GM19467 (cell line): ENCODE results near the gene CYP3A4.
"Not testable (repeated sequence)": the region's sequence is repeated elsewhere in the genome, so short reads cannot be mapped to it uniquely, and the experiment has no call there.

Source experiments
- ATAC-seq: cut with Tn5 transposase; IDR thresholded peaks from one replicate; pipeline ENCODE4 v1.9.1; 2021; ENCODE audit warnings: mild to moderate bottlenecking, moderate library complexity; ENCODE audit not compliant: unreplicated experiment

The CYP3A4 gene

GRCh38 chr7:99793443-99793842 lies 9.5 kb upstream of the CYP3A4 start:
- no peak for ATAC-seq

GRCh38 chr7:99792967-99793366 lies 9.0 kb upstream of the CYP3A4 start:
- ATAC-seq, result no peak

GRCh38 chr7:99791667-99792369 lies 7.8 kb upstream of the CYP3A4 start:
- ATAC-seq, result no peak

GRCh38 chr7:99791021-99791420 lies 7.0 kb upstream of the CYP3A4 start:
- no peak for ATAC-seq

GRCh38 chr7:99790407-99790806 lies 6.4 kb upstream of the CYP3A4 start:
- ATAC-seq, result no peak

- no peak for ATAC-seq
Observed at GRCh38 chr7:99789441-99790070, 5.6 kb upstream of the CYP3A4 start.

- no peak for ATAC-seq
Observed at GRCh38 chr7:99788554-99788953, 4.6 kb upstream of the CYP3A4 start.

GRCh38 chr7:99786726-99787335 lies 2.8 kb upstream of the CYP3A4 start:
- ATAC-seq, result no peak

GRCh38 chr7:99785654-99786053 lies 1.7 kb upstream of the CYP3A4 start:
- ATAC-seq, result not testable (repeated sequence)

GRCh38 chr7:99782012-99782953 lies 1.7 kb downstream of the CYP3A4 start:
- ATAC-seq, result no peak

- ATAC-seq, result no peak
Observed at GRCh38 chr7:99780588-99780987, 3.4 kb downstream of the CYP3A4 start.

GRCh38 chr7:99779949-99780348 lies 4.0 kb downstream of the CYP3A4 start:
- ATAC-seq, result no peak

GRCh38 chr7:99778880-99779279 lies 5.1 kb downstream of the CYP3A4 start:
- ATAC-seq, result no peak

GRCh38 chr7:99773395-99773794 lies 10.6 kb downstream of the CYP3A4 start:
- ATAC-seq, result not testable (repeated sequence)

GRCh38 chr7:99772565-99772964 lies 11.4 kb downstream of the CYP3A4 start:
- ATAC-seq, result no peak

- ATAC-seq, result not testable (repeated sequence)
Observed at GRCh38 chr7:99769494-99769893, 14.5 kb downstream of the CYP3A4 start.

GRCh38 chr7:99768471-99768870 lies 15.5 kb downstream of the CYP3A4 start:
- no peak for ATAC-seq

GRCh38 chr7:99767662-99768061 lies 16.3 kb downstream of the CYP3A4 start:
- ATAC-seq, result peak; percentile 76

- ATAC-seq, result no peak
Observed at GRCh38 chr7:99766484-99767099, 17.4 kb downstream of the CYP3A4 start.

GRCh38 chr7:99764478-99764877 lies 19.5 kb downstream of the CYP3A4 start:
- no peak for ATAC-seq
